Superior temporal gyrus (tissue), 1 donor: ENCODE measurements around the gene KCNA2.

Source experiments
- DNase-seq: peaks from one replicate; pipeline ENCODE4 v3.0.0-alpha.2; 2016; ENCODE audit errors: extremely low spot score

The KCNA2 gene

DNA sequence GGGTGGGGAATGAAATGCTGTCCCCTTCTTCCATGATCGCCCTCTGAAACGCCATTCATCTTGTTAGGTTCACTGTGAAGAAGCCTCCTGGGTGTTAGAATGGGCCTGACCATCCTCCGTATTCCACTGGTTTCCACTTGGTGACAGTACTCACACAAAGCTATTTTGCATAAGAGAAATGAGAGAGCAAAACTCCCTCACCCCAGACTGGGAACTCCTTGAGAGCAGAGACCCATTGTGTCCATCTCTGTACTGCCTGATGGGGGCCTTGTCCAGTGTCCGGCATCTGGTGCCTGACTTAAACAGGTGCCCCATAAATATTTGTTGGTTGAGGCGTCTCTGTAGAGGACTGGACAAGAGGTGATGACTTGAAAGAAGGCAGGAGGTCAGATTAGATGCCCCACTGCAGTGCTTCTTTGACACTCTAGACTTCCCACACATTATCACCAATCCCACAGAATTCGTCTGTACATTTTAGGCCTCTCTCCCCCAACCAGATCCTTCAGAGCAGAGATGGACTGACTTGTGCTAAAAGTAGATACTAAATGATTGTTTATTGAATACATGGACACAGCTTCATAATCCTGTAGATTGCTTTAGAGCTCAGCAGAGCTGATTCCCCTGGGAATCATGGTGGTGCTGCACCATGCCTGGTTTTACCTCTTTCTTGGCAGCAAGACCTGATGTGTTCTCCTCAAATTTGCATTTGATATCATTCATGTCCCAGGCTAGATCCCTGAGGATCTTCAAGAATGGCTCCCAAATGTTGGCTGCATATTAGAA, 22.4 kb upstream of the KCNA2 start:
- DNase-seq: no peak

DNA sequence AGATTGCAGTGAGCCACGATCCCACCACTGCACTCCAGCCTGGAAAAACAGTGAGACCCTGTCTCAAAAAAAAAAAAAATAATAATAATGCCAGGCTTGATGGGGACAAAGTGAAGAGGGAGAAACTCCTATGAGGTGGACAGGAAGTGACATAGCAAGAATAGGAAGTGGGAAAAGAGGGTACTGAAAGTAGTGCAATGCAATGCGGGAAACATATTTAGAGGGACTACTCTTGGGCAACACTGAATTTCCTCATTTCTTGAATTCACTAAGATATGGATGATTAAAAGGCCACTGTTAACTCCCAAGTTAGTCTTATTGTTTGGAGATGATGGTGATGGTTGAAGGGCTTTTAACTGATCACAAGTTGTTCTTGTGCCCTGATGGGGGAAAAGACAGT, 21.6 kb upstream of the KCNA2 start:
- DNase-seq: no peak

DNA sequence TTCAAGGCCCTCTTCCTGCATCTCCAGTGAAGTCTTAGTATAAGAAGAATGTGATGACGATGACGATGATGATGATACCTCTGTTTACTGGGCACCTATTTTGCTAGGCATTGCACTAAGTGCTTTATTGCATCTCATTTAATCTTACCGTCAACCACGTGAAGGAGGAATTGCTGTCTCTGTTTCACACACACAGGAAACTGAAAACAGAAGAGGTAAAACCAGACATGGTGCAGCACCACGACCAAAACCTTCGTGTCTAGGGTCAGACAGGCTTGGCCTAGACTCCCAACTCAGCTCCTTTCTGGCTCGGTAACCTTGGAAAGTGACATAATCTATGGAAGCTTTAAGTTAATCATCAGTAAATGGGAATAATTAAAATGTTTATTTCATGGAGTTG, 20.7 kb upstream of the KCNA2 start:
- DNase-seq: no peak

DNA sequence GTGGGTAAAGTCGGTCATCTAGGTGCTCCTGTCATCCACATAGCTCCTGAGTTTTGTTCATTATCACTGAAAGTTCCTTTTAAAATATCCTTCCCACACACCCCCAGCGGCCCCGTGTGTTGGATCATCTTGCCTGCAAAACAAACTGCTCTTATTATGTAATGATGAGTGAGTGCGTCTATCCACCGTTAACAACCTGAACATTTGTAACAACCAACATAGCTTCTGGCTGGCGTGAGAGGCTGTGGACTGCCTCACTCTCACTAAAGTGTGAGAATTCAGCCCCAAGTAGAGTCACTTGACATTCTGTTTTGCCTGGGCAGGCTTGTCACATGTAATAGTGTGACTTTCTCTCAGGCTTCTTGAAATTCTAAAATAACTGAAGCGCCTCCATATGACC, 14.5 kb upstream of the KCNA2 start:
- DNase-seq: peak; percentile 66

DNA sequence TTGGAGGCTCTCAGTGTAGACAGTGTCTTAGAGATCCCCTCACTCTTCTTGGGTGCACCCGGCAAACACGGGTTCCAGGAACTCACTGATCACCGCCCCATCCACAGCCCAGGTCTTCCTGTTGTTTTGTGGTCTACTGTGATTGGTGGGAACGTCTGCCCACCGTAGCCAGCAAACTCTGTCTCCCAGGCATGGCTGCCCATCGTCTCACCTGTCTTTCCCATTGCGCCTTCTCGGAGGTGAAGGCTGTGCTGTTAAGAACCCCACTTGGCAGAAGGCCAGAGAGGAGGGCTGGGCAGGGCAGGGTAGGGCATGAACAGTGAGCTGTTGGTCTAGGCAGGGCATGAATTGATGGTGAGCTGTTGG, 14.1 kb upstream of the KCNA2 start:
- no peak for DNase-seq

DNA sequence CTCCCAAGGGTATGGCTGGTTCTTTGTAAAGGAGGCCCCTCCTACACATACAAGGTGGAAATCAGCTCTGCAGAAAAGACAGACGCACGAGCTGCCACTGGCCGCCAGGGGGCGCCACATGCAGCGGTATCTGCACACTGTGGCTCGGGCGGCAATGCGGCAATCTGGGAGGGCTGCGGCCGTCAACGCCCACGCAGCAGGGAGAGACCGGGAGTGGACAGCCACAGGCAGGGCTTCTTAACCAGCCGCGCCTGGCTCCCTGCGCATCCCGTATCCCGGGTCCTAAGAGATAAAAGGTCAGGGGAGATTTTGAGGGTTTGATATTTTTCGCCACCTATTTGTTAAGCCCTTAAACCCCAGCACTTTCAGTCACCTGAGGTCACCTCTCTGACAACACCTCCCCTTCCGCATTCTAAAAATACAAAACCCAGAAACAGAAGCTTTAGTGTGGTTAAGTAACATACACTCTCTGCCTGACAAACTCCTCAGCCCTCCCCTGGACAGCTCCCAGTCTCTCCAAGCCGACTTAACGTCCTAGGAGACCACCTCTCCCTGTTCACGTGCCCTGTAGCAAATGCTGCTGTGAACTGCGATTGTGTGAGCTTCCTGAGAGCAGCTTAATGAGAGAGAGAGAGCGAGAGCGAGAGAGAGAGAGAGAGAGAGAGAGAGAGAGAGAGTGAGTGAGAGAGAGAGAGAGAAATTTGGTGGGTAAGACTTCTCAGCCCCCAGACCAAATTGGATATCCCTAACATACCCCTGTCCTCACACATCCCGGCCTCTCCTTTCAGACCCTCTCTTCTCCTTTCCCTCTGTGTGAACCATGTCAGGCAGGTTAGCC, 13.5 kb upstream of the KCNA2 start:
- DNase-seq: peak; percentile 91

DNA sequence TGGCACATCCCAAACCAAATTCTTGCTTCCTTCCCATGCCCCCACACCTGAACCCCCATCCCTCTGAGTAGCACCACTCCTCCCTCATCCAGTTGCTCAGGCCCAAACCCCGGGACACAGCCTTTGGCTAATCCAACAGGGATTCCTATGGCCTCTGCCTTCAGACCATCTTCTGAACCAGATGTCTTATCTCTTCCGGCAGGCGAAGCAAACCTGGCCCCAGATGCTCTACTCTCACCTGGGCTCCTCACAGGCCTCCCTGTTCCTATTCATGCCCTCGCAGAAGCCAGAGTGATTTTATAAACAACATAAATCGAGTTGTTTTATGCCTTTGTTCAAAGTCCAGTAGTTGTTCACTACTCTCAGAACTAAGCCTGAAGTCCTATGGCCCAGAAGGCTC, 12.5 kb upstream of the KCNA2 start:
- DNase-seq: no peak

DNA sequence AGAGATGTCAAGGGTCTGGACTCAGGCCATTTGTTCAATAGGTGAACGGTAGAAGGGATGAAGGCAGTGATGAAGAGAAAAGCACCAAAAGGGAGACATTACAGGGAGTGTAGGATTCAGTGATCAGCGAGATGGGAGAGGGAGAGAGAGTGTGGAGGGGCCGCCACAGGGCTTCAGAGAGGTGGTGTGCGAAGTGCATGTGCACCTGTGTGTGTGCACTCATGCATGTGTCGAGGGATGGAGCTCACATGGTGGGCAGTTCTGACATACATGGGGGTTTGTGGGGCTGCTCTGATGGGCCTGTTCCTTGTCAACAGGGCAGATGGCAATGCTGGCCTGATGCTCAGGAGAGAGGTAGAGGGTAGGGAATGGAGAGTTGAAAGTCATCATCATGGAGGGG, 11.4 kb upstream of the KCNA2 start:
- no peak for DNase-seq

DNA sequence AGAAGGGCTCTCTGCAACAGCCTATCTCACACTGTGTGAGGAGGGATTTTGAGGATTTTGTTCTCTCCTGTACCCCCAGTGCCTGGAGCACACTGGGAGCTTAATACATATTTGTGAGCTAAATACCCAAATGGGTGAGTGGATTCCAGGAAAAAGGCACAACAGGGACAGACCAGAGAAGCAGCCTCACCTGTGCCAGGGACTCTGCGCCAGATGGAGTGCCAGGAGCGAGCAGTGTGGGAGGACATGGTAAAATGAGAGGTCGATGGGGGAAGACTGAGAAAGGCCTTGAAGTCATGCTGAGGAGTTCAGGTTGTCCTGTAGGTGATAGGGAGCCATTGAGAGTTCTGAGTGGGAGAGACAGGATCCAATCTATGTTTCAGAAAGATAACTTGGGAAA, 11.0 kb upstream of the KCNA2 start:
- DNase-seq: no peak

DNA sequence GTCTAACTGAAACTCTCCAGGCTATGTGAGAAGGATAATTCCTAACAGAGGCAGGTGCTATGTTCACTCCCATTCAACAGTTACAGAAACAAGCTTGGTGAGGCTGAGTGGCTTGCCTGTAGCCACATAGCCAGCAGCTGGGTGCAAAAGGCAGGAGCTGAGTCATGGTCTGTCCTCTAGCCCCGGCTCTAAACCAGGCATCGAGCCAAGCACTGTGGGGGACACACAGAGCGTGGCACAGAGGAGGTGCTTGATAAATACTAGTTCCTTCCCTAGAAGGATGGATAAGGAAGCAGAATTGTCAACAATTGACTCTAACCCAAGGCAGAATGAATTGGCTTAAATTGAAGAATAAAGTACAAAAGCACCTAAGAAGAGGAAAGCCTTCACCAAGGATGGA, 10.4 kb upstream of the KCNA2 start:
- no peak for DNase-seq

DNA sequence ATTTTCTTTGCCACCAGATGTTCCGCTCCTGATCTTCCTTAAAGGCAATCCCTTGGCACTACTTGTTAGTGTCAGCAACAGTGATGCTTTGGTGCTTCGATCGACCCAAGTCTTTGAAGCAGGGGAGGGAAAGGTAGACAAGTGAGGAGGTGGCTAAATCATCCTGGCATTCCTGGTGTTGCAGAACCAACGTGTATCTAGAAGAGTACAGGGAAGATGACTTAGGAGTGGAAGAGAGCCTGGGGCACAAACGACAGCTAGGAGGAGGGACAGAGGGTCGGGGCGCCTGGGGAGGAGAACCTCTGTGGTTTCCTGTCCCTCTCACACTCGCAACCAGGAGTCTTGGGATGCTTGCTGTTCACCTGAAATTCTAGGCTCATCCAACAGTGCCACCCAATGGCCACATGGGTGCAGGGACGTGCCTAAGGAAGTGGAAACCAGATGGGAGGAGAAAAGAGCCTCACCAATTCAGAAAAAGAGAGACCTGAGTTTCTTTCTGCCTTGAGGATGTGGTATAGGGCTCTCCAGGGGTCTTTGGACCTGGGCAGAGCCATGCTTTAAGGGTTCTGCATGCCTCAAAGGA, 9.5 kb upstream of the KCNA2 start:
- DNase-seq: peak; percentile 95

DNA sequence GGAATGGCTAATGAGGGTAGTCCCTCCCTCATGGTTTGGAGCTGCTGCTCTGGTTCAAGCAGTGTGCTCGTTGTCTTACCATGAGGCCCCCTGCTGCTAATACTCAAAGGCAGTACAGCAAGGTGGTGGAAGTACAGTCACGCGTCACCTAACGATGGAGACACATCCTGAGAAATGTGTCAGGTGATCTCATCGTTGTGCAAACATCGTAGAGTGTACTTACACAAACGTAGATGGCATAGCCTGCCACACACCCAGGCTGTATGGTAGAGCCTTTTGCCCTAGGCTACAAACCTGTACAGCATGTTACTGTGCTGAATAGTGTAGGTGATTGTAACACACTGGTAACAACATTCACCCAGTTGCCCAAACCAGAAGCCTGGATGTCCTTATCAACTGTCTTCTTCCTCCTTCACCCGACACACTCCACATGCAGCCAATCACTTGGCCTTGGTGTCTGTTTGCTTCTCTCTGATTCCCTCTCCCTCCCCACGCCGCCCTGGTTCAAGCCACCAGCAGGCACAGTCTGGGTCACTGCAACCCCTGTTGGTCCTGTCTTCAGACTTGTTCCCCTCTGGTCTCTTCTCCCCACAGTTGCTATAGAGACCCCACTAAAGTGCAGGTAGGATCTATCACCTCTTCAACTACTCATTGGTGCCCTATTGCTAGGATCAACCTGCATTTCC, 6.0 kb upstream of the KCNA2 start:
- no peak for DNase-seq

DNA sequence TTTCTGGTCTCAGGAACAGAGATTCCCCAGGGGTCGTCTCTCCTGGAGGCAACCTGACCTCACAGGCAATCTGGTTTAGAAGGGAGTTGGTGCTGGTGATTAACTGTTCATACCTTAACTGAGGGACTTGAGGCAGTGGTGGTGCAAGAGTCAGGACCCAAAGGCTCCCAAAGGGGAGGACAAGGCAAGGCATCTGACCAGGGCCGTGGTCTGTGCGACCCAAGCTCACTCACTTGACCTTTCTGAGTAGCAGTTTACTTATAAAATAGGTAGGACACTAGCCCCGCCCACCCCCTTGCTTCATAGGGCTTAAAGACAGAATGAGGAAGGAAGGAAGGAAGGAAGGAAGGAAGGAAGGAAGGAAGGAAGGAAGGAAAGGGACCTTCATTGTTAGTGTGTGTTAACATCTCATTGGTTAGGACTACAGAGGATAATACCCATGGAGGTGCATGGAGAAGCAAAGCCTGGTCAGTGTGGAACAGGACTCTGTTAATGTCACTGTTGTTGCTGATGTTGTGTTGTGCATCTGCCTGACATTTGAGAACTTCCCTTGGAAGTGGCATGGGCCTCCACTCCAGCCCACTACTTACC, 4.6 kb upstream of the KCNA2 start:
- no peak for DNase-seq

DNA sequence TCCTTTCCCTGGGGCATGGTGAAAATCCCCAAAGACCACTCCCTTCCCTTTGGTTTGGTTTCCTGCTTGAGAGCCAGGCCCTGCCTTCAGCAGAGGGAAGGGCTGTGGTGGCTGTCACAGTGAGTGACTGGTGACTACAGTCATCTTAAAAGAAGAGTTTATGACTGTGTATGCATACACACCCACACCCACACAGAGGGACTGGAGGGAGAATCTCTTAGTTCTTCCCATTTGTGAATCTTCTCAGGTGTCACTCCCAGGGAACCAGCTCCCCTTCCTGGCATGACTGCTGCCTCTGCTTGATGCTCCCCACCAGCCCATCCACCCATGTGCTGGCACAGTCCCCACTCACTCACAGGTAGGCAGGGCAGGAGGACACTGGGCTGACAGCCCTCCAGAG, 3.9 kb upstream of the KCNA2 start:
- no peak for DNase-seq

DNA sequence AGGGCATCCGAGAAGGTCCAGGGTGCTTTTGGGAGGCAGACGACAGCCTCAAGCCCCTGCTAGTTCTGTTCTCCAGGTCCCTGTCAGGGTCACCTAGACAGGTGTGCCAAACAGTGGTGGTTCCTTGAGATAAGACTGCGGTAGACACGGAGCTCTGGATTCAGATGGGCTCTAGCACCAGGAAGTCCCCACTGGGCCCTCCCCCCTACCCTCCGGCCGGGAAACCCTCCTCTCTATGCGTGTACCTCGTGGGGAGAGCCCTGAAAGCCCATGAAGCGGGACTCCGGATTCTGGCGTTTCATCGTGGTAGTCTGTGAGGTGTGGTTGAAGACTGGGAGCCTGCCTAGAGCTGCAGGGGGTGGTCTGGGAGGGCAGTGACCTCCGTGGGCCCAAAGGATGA, 2.1 kb upstream of the KCNA2 start:
- DNase-seq: no peak

DNA sequence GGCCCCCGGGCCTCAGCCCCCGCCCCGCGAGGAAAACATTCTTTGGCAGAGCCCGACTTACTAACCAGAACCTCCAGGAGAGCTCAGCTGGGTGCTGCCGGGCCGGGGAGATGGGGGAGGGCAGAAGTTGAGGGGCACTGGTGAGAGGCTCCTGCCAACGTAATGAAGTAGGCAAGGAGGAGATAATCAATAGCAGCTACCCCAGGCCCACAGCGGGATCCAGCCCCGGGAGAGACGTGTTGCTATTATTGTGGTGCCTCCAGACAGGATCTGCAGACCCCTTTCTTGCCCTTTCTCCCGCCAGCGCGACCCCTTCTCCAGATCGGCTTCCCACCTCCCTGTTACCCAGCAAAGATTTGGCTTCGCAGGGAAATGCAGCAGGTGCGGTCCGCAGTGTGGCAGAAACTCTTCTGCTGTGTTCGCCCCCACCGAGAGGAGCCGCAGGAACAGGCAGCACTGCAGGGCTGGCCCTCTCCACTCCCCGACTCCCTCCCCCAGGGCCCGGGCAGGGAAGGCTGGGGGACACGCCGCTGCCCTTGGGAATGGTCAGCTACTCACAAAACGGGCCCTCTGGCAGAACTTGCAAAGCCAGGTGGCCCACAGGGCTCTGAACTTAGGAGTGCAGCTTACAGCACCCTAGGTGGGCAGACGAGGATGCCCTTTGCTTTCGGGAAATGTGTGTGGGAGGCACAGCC, 1.5 kb upstream of the KCNA2 start:
- DNase-seq: no peak

DNA sequence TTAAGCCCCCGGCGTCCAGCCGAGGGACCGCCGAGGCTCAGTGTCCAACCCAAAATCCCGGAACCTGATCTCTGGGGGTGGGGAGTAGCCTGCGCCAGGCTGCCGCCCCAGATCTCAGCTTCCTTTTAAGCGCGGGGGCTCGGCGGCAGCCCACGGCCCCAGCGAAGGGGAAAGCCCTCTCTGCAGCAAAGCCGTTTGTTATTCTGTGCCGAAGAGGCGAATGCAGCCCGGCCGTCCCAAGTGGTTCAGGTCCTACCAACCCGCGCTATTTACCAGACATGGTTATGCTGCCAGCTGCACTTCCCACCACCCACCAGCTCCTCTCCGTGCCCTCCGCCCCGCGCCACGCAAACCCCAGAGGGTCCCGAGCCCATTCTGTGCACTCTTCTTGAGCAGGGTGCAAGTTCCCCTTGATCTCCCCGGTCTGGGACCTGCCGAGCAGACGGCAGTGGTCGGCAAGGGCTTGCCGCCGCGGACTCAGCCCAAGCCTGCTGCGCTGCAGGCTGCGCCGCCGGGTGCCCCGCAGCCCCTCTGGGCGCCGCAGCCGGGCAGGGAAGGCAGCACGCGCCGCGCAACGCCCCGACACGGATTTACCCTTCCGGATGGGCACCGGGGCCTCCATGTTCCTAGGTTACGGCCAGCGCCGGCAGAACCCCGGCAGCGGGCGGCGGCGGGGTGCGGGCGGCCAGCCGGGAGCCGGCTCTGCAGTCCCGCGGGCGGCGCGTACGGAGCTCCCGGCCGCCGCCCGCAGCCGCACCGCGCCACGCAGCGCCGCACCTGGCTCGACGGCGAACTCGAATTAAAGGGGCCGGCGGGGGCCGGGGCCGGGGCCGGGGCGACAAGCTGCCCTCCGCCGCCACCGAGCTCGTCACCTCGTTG, 738 bp upstream of the KCNA2 start:
- DNase-seq: no peak

DNA sequence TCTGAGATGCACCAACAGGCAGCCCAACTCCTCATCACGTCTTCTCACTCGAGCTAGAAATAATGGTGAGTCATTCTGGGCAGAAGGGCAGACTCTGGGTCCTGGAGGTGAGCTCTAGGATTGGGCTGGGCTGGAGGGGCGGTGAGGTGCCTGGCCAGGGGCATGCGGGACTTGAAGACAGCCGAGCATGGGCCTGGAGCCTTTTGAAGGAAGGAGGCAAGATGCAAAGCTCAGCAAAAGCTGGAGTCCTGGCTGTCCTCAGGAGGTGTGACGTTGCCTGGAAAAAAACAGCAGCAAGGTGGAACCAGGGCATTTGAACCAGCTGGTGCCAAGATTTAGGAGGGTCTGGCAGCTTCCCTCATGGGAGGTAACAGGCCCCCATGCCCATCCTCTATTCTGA, 712 bp downstream of the KCNA2 start:
- DNase-seq: no peak

DNA sequence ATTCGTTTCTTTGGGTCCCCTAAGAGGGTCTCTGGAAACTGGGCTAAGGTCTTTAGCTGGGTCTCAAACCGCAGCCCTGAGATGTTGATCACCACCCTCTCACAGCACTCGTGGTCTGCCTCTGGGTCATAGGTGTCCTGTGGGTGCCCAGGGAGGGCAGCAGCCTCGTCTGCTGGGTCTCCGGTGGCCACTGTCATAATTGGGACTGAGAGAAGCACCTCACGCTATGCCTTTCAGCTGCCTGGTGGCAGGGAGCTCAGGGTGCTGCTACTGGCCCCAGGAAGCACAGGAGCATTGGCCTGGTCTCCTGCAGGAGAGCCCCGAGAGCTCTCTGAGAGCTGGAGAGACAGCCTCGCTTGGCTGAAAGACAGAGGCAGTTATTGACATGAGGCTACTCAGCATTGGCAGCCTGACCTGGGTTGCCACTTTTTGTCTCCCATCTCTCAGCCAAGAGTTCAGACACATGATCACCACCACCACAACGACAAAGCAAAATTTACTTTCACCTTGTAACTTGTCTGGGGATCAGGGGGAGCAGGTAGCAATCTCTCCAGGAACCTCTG, 1.5 kb downstream of the KCNA2 start:
- no peak for DNase-seq

DNA sequence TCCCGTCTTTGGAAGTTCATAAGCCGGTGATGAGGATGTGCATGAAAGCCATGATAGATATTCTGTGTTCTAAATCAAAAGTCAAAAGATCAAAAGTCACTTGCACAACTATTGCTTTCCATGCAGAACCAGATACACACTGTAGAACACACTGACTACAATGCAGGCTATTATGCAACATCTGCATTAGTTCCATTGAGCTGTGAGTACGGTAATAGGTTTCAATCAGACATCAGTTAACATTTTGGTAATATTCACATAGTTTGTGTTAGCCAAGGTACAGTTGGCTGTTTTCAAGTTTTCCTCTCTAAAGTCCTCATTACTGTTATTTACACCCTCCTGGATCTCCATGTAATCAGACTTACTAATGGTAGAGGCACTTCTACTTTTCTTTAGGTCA, 3.1 kb downstream of the KCNA2 start:
- DNase-seq: peak; percentile 56
